Prostate gland (tissue), 2 donors: Measurements from ENCODE around the gene ABCG8.

Experiments used
- POLR2A ChIP-seq: fragments of 450-650 bp; IDR thresholded peaks from one replicate; pipeline ENCODE4 v1.6.1; 2016; ENCODE audit warnings: antibody characterized with exemption, mild to moderate bottlenecking
- TF ChIP-seq, protein P1 (sequence below), 4 experiments: fragments of 200-600 bp in 2 of 4; fragments of 450-650 bp in 2 of 4; sonication (generic) in 2 of 4; IDR thresholded peaks; 1 replicate in 3 of 4; 2 replicates in 1 of 4; pipeline ENCODE4 v1.5.1; 2016 to 2019; ENCODE audit warnings: antibody characterized with exemption in 4 of 4, mild to moderate bottlenecking in 2 of 4, moderate library complexity in 2 of 4

DNA sequence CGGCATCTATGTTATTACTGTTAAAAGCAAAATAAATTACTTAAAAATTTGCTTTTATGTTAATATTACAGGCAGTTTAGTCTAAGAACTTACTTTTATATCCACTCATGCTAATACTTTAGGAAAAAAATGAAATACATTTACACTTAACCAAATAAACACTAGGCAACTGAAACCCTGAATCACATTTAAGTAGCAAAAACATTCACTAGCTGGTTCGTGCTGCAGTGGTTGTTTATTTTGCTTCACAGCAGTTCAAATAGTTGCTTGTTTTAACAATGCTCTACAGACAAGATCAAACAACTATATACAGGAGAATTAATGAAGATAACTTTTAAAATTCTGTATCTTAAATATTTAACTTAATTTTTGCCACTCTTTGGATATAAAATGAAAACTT lies 60.8 kb downstream of the ABCG8 start:
- TF ChIP-seq POLR2A = no peak
- TF ChIP-seq, protein P1, sequence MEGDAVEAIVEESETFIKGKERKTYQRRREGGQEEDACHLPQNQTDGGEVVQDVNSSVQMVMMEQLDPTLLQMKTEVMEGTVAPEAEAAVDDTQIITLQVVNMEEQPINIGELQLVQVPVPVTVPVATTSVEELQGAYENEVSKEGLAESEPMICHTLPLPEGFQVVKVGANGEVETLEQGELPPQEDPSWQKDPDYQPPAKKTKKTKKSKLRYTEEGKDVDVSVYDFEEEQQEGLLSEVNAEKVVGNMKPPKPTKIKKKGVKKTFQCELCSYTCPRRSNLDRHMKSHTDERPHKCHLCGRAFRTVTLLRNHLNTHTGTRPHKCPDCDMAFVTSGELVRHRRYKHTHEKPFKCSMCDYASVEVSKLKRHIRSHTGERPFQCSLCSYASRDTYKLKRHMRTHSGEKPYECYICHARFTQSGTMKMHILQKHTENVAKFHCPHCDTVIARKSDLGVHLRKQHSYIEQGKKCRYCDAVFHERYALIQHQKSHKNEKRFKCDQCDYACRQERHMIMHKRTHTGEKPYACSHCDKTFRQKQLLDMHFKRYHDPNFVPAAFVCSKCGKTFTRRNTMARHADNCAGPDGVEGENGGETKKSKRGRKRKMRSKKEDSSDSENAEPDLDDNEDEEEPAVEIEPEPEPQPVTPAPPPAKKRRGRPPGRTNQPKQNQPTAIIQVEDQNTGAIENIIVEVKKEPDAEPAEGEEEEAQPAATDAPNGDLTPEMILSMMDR (IDR thresholded peaks at IDR 0.05) = no peak
